HEK293 (cell line): ENCODE measurements around the gene AEN.

ENCODE experiments used
- GLI2 ChIP-seq: fragments of 450-650 bp; formaldehyde crosslinking; IDR thresholded peaks from 2 replicates; pipeline ENCODE4; 2017; ENCODE audit warnings: missing biosample characterization, missing genetic modification characterization, low read depth, borderline replicate concordance
- GLIS1 ChIP-seq: fragments of 450-650 bp; formaldehyde crosslinking; IDR thresholded peaks from 2 replicates; pipeline ENCODE4 v1.5.1; 2016; ENCODE audit warnings: missing biosample characterization, missing genetic modification characterization
- GLIS2 ChIP-seq: fragments of 450-650 bp; formaldehyde crosslinking; IDR thresholded peaks from 2 replicates; pipeline ENCODE4 v1.5.1; 2016; ENCODE audit warnings: missing biosample characterization, missing genetic modification characterization
- KLF17 ChIP-seq: fragments of 450-650 bp; formaldehyde crosslinking; IDR thresholded peaks from 2 replicates; pipeline ENCODE4 v1.5.1; 2016; ENCODE audit warnings: missing biosample characterization, missing genetic modification characterization
- PATZ1 ChIP-seq: fragments of 450-650 bp; formaldehyde crosslinking; IDR thresholded peaks from 2 replicates; pipeline ENCODE4 v1.5.1; 2016; ENCODE audit warnings: missing biosample characterization, missing genetic modification characterization
- REST ChIP-seq: fragments of 450-650 bp; formaldehyde crosslinking; IDR thresholded peaks from 2 replicates; pipeline ENCODE4 v1.5.1; 2016; ENCODE audit warnings: missing biosample characterization, missing genetic modification characterization
- ZBTB11 ChIP-seq: fragments of 450-650 bp; formaldehyde crosslinking; conservative IDR thresholded peaks from 2 replicates; pipeline ENCODE4 v1.5.1; 2016; ENCODE audit warnings: low read depth, missing biosample characterization, missing genetic modification characterization
- ZBTB20 ChIP-seq: fragments of 450-650 bp; formaldehyde crosslinking; IDR thresholded peaks from 2 replicates; pipeline ENCODE4 v1.5.1; 2016; ENCODE audit warnings: missing biosample characterization, missing genetic modification characterization
- ZBTB6 ChIP-seq: fragments of 450-650 bp; formaldehyde crosslinking; IDR thresholded peaks from 2 replicates; pipeline ENCODE4 v1.5.1; 2017; ENCODE audit warnings: missing biosample characterization, missing genetic modification characterization
- ZIC2 ChIP-seq: fragments of 450-650 bp; formaldehyde crosslinking; IDR thresholded peaks from 2 replicates; pipeline ENCODE4 v1.5.1; 2016; ENCODE audit warnings: missing biosample characterization, missing genetic modification characterization
- ZNF10 ChIP-seq: fragments of 450-650 bp; formaldehyde crosslinking; IDR thresholded peaks from 2 replicates; pipeline ENCODE4 v1.5.1; 2017; ENCODE audit warnings: missing biosample characterization, missing genetic modification characterization
- ZNF133 ChIP-seq: fragments of 450-650 bp; formaldehyde crosslinking; IDR thresholded peaks from 2 replicates; pipeline ENCODE4 v1.5.1; 2016; ENCODE audit warnings: missing biosample characterization, missing genetic modification characterization
- ZNF16 ChIP-seq: fragments of 450-650 bp; formaldehyde crosslinking; IDR thresholded peaks from 2 replicates; pipeline ENCODE4 v1.5.1; 2016; ENCODE audit warnings: low read depth, missing biosample characterization, missing genetic modification characterization
- ZNF2 ChIP-seq: fragments of 450-650 bp; formaldehyde crosslinking; IDR thresholded peaks from 2 replicates; pipeline ENCODE4 v1.5.1; 2016; ENCODE audit warnings: missing biosample characterization, missing genetic modification characterization
- ZNF202 ChIP-seq: fragments of 450-650 bp; formaldehyde crosslinking; IDR thresholded peaks from 2 replicates; pipeline ENCODE4 v1.5.1; 2016; ENCODE audit warnings: missing biosample characterization, missing genetic modification characterization, borderline replicate concordance
- ZNF239 ChIP-seq: fragments of 450-650 bp; formaldehyde crosslinking; IDR thresholded peaks from 2 replicates; pipeline ENCODE4 v1.5.1; 2016; ENCODE audit warnings: missing biosample characterization, missing genetic modification characterization
- ZNF292 ChIP-seq: fragments of 450-650 bp; formaldehyde crosslinking; IDR thresholded peaks from 2 replicates; pipeline ENCODE4 v1.5.1; 2016; ENCODE audit warnings: low read depth, missing biosample characterization, missing genetic modification characterization, borderline replicate concordance
- ZNF302 ChIP-seq: fragments of 450-650 bp; formaldehyde crosslinking; IDR thresholded peaks from 2 replicates; pipeline ENCODE4 v1.5.1; 2016; ENCODE audit warnings: missing biosample characterization, missing genetic modification characterization, low read depth
- ZNF433 ChIP-seq: fragments of 450-650 bp; formaldehyde crosslinking; IDR thresholded peaks from 2 replicates; pipeline ENCODE4 v1.5.1; 2016; ENCODE audit warnings: missing biosample characterization, missing genetic modification characterization, low read depth
- ZNF501 ChIP-seq: fragments of 450-650 bp; formaldehyde crosslinking; IDR thresholded peaks from 2 replicates; pipeline ENCODE4 v1.5.1; 2016; ENCODE audit warnings: missing biosample characterization, missing genetic modification characterization
- ZNF521 ChIP-seq: fragments of 450-650 bp; formaldehyde crosslinking; IDR thresholded peaks from 2 replicates; pipeline ENCODE4 v1.5.1; 2017; ENCODE audit warnings: missing biosample characterization, mild to moderate bottlenecking, missing genetic modification characterization
- ZNF544 ChIP-seq: fragments of 450-650 bp; formaldehyde crosslinking; IDR thresholded peaks from 2 replicates; pipeline ENCODE4 v1.5.0; 2017; ENCODE audit warnings: missing biosample characterization, missing genetic modification characterization
- ZNF626 ChIP-seq: fragments of 450-650 bp; sonication (Bioruptor Pico); formaldehyde crosslinking; IDR thresholded peaks from 2 replicates; pipeline ENCODE4 v1.5.1; 2018; ENCODE audit warnings: missing biosample characterization, missing genetic modification characterization, inconsistent platforms
- ZNF76 ChIP-seq: fragments of 450-650 bp; formaldehyde crosslinking; IDR thresholded peaks from 2 replicates; pipeline ENCODE4; 2016; ENCODE audit warnings: low read depth, missing biosample characterization, missing genetic modification characterization, borderline replicate concordance
- ZNF768 ChIP-seq: fragments of 450-650 bp; formaldehyde crosslinking; IDR thresholded peaks from 2 replicates; pipeline ENCODE4 v1.5.1; 2018; ENCODE audit warnings: missing biosample characterization, mild to moderate bottlenecking, missing genetic modification characterization
- ZNF777 ChIP-seq: fragments of 450-650 bp; formaldehyde crosslinking; IDR thresholded peaks from 2 replicates; pipeline ENCODE4 v1.5.1; 2017; ENCODE audit warnings: missing biosample characterization, missing genetic modification characterization, borderline replicate concordance
- ZSCAN23 ChIP-seq: fragments of 450-650 bp; formaldehyde crosslinking; IDR thresholded peaks from 2 replicates; pipeline ENCODE4 v1.5.1; 2016; ENCODE audit warnings: missing biosample characterization, missing genetic modification characterization

Gene AEN

GRCh38 chr15:88657326-88658069 lies 36.4 kb downstream of the AEN start (continued):
- TF ChIP-seq ZBTB11 (tag by site-specific recombination) = no peak
- no peak for TF ChIP-seq ZNF239 (tag by site-specific recombination)
- no peak for TF ChIP-seq ZNF10 (tag by site-specific recombination)
- peak; percentile 59 for TF ChIP-seq GLIS1
- TF ChIP-seq ZBTB6 (tag by site-specific recombination) = no peak
- no peak for TF ChIP-seq GLIS2 (tag by site-specific recombination)
- no peak for TF ChIP-seq ZNF521 (tag by site-specific recombination)
- no peak for TF ChIP-seq GLI2 (tag by site-specific recombination)
- no peak for TF ChIP-seq PATZ1 (tag by site-specific recombination)
- no peak for TF ChIP-seq ZNF544 (tag by site-specific recombination)
- no peak for TF ChIP-seq ZNF501 (tag by site-specific recombination)
- no peak for TF ChIP-seq ZNF202 (tag by site-specific recombination)
- TF ChIP-seq ZIC2 (tag by site-specific recombination) = peak; percentile 69
- TF ChIP-seq ZNF16 (tag by site-specific recombination) = no peak
- no peak for TF ChIP-seq ZNF133 (tag by site-specific recombination)
- TF ChIP-seq ZNF292 (tag by site-specific recombination) = no peak
- TF ChIP-seq ZBTB20 (tag by site-specific recombination) = peak; percentile 56; the same call in 1 of the 2 replicates
- no peak for TF ChIP-seq ZNF302 (tag by site-specific recombination)
- no peak for TF ChIP-seq ZNF76
- TF ChIP-seq ZNF768 = no peak
- TF ChIP-seq KLF17 (tag by site-specific recombination) = no peak
- no peak for TF ChIP-seq ZSCAN23 (tag by site-specific recombination)
- TF ChIP-seq REST (tag by site-specific recombination) = peak; percentile 70; the same call in 1 of the 2 replicates
- no peak for TF ChIP-seq ZNF777 (tag by site-specific recombination)
- TF ChIP-seq ZNF433 (tag by site-specific recombination) = no peak
- TF ChIP-seq ZNF626 = no peak
- no peak for TF ChIP-seq ZNF2
